ENCODE results near the gene CCNE1.
"Not testable (repeated sequence)": the region's sequence is repeated elsewhere in the genome, so short reads cannot be mapped to it uniquely, and the experiment has no call there.

CCNE1 gene

GRCh38 chr19:29789007-29789406, 22.8 kb upstream of the CCNE1 start:
- DNase-seq: no peak

GRCh38 chr19:29793116-29793727, 18.6 kb upstream of the CCNE1 start:
- DNase-seq: no peak

DNA sequence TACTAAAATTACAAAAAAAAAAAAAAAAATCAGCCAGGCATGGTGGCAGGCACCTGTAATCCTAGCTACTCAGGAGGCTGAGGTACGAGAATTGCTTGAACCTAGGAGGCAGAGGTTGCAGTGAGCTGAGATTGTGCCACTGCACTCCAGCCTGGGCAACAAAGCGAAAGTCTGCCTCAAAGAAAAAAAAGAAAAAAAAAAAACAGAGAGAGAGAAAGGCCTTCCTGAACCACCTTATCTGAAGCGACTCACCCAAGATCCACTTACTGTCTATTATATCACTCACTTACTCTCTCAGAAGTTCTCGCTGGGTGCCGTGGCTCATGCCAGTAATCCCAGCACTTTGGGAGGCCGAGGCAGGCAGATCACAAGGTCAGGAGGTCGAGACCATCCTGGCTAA, 17.3 kb upstream of the CCNE1 start:
- DNase-seq: not testable (repeated sequence)

- DNase-seq: no peak
Measured at GRCh38 chr19:29795461-29796172, 16.2 kb upstream of the CCNE1 start.

DNA sequence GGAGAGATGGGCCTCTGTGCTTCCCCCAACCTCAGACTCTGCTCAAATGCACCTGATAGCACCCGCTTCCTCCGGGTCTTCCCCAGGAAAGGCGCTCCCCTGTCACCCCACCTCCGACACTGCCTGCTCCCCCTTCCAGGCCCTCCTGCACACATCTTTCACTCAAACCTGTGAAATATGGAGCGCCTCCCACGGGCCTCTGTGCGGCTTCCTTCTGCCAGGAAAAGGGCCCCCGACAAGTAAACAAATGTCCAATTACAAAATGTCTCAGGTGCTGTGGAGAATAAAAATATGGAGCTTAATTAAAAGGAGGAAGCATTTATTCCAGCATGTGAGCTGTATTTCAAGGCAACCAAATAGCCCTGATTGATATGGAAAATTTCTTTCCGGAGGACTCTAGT, 15.6 kb upstream of the CCNE1 start:
- DNase-seq: no peak

DNA sequence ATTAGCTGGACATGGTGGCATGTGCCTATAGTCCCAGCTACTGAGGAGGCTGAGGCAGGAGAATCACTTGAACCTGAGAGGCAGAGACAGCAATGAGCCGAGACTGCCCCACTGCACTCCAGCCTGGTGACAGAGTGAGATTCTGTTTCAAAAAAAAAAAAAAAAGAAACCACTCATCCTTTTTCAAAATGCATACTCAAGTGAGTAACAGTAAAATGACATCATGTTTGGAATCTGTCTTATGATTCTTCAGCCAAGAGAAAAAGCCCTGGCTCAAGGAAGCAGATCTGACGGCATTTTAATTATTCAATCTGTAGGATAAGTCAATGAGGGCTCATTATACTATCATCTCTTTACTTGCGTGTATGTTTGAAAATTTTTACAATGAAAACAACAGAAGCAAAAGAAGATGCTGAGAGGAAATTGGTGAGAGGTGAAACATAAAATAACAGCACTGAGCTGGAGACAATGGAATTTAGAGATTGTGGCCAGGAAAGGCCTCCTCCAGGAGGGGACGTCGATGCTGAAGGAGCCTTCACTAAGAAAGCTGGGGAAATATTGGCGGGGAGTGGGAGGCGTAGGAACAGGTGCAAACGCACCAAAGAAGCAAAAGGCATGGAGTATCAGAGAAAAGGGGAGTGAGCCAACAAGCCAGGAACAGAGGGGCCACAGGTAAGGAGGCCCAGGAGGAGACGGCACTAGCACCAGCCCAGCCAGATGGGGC, 12.9 kb upstream of the CCNE1 start:
- no peak for DNase-seq

DNA sequence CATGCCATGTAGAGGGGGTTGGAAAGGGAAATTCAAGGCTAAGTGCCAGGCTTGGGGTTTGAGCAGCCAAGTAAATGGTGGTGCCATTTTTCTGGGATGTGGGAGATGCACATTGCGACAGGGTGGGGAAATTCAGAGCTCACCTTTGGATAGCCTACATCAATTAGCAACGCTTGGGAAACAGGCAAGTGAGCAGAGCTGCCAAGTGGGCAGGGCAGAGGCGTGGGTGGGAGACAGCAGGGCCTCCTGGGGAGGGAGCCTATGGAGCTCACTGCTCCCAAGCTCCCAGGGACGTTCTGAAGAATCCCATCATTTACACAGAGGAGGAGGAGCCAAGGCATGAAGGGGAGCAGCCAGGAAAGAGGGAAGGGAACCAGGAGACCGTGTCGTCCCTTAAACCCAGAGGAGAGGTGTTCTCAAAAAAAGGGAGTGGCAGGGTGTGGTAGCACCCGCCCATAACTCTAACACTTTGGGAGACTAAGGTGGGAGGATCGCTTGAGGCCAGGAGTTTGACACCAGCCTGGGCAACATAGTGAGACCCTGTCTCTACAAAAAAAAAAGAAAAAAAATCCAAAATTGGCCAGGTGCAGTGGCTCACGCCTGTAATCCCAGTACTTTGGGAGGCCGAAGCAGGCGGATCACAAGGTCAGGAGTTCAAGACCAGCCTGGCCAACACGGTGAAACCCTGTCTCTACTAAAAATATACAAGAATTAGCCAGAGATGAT, 11.5 kb upstream of the CCNE1 start:
- no peak for DNase-seq

GRCh38 chr19:29803951-29804350, 7.8 kb upstream of the CCNE1 start:
- not testable (repeated sequence) for DNase-seq

GRCh38 chr19:29804493-29804892, 7.3 kb upstream of the CCNE1 start:
- peak; percentile 62 for DNase-seq

- DNase-seq: no peak
Measured at GRCh38 chr19:29805031-29805965, 6.5 kb upstream of the CCNE1 start.

DNA sequence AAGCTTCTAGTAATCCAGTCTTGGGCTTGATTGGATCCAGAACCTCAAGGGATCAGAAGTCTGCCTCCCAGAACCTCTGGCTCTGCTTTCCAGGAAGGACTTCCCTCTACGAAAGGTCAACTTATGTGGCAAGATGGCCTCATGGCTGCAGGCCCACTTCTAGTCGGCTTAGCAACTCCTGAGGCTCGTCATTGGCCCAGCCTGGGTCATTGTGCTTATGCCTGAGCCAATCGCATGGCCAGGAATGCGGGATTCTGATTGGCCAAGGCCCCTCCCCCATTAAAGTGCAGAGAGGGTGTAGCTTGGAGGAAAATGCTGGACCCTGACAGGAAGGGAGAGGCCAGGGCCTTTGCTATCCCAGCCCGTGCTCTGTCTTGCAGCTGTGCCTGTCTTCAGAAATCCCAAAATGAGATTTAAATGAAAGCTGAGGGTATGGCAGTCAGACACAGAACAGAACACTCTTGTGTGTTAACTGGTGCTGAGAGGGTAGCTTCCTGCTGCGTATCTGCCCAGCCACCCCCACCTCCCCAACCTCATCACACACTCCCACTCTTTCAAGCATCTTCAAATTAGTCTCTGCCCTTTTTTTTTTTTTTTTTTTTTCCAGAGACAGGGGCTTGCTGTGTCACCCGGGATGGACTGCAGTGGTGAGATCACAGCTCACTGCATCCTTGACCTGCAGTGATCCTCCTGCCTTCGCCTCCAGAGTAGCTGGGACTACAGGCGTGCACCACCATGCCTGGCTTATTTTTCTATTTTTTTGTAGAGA, 5.5 kb upstream of the CCNE1 start:
- DNase-seq: no peak

GRCh38 chr19:29807178-29807577, 4.6 kb upstream of the CCNE1 start:
- no peak for DNase-seq

- no peak for DNase-seq
Measured at GRCh38 chr19:29807870-29808405, 3.9 kb upstream of the CCNE1 start.

- DNase-seq: no peak
Measured at GRCh38 chr19:29809795-29810503, 1.8 kb upstream of the CCNE1 start.

DNA sequence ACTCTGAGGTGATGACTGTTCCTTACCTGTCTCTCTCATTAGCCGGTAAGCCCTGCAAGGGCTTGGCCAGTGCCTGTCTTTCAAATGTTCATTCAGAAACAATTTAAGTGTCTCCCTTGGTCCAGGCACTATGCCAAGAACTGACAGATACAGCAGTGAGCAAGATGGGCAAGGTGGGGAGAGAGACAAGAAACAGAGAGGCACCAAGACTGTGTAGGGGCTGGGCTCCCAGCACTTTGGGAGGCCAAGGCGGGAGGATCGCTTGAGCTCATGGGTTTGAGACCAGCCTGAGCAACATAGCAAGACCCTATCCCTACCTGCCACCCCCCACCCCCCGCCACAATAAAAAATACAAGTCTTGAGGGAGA, 1.3 kb upstream of the CCNE1 start:
- no peak for DNase-seq

DNA sequence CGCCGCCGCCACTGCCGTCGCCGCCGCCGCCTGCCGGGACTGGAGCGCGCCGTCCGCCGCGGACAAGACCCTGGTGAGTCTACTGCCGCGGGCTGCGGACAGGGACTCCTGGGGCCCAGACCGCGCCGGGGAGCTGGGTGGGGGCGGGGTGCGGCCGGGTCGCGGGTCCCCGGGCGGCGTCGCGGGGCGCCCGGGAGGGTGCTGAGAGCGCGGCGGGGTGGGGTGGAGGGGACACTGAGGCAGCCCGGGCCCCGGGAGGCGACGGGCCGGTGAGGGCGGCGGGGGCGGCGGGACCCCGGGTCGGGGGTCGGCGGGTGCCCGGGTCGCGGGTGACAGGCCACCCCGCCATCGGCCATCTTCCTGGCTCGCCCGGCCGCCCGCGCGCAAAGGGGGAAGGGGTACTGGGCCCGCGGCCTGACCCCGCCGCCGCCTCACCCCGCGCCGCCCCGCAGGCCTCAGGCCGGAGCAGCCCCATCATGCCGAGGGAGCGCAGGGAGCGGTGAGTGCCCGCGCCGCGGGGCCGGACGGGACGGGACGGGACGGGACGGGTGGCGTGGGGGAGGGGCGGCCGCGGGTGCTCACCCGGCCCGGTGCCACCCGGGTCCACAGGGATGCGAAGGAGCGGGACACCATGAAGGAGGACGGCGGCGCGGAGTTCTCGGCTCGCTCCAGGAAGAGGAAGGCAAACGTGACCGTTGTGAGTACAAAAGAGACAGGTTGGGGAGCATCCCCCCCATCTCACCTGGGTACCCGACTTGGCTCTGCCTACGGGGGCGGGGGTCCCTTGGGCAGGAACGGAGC, 489 bp downstream of the CCNE1 start:
- no peak for DNase-seq

- no peak for DNase-seq
Measured at GRCh38 chr19:29812881-29813275, 1.1 kb downstream of the CCNE1 start.

- no peak for DNase-seq
Measured at GRCh38 chr19:29813642-29814041, 1.9 kb downstream of the CCNE1 start.

DNA sequence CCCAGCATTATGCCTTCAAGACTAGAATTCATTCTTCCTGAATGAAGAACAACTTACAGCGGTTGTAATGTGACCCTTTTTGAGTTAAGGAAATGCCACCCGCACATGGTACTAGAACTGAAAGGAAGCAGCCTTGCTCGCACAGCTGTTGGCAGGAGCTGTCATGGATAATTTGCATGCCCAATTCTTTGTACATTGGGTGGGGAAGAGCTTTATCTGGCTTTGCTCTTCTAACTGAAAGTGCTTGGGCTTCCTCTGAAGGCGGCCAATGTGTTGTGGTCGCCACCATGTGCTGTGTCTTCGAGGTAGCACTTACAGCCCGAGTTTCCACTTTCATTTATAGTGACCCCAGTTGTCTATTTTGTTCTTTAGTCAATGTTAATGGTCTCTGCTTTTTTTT, 3.4 kb downstream of the CCNE1 start:
- DNase-seq: no peak

GRCh38 chr19:29817316-29817715, 5.5 kb downstream of the CCNE1 start:
- no peak for DNase-seq
